Measurements from ENCODE around the gene STPG4.

STPG4 gene

DNA sequence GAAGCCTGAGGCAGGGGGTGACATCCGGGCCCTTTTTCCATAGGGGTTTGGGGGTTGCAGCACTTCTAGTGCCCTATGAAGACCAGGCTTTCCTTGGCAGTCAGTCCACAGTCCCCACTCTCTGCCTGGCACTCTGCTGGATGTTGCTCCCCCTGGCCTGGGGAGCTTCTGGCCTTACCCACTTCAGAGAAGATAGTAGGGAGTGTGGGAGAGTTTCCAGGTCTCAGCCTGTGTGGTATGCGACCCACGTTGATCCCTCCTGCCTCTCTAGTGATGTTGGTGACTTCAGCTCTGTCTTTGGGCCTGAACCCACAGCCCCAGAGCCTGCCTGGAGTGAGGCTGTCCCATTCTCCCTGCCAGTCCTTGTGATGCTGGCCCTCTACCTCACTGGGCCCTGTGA lies 105.6 kb downstream of the STPG4 start:
- TF ChIP-seq, protein P1, sequence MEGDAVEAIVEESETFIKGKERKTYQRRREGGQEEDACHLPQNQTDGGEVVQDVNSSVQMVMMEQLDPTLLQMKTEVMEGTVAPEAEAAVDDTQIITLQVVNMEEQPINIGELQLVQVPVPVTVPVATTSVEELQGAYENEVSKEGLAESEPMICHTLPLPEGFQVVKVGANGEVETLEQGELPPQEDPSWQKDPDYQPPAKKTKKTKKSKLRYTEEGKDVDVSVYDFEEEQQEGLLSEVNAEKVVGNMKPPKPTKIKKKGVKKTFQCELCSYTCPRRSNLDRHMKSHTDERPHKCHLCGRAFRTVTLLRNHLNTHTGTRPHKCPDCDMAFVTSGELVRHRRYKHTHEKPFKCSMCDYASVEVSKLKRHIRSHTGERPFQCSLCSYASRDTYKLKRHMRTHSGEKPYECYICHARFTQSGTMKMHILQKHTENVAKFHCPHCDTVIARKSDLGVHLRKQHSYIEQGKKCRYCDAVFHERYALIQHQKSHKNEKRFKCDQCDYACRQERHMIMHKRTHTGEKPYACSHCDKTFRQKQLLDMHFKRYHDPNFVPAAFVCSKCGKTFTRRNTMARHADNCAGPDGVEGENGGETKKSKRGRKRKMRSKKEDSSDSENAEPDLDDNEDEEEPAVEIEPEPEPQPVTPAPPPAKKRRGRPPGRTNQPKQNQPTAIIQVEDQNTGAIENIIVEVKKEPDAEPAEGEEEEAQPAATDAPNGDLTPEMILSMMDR (IDR thresholded peaks at IDR 0.05; ENCODE audit: extremely low read depth, missing control alignments), result no peak
- no peak for DNase-seq (ENCODE audit: low spot score)

DNA sequence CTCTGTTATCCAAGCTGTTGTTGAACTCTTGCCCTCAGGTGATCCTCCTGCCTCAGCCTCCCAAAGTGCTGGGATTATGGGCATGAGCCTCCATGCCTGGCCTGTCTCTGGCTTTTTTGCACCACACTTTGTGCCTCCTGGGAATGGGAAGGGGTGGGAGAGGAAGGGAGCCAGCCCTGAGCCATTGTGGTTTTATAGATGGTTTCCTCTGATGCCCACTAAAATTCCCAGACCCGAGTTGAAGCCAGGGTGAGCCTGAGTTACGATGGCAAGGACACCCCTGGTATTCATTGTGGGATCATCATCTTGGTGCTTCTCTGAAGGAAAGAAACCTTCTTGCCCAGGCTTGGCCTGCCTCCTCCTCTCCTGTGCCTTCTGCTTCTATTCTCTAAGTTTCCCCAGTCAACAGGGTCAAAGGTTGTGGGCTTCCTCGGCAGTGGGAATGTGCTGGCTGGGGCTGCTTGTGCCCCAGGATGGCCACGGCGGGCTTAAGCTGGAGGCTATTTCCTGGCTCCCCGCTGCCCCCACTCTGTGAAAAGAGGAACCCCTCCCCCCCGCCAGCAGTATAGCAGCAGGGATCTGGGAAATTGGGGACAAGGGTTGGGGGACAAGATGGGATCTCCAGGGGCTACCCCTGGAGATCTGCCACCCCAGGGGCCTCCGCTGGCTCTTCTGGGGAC lies 106.2 kb downstream of the STPG4 start:
- TF ChIP-seq, protein P1 (IDR thresholded peaks at IDR 0.05; ENCODE audit: extremely low read depth, missing control alignments), result no peak

DNA sequence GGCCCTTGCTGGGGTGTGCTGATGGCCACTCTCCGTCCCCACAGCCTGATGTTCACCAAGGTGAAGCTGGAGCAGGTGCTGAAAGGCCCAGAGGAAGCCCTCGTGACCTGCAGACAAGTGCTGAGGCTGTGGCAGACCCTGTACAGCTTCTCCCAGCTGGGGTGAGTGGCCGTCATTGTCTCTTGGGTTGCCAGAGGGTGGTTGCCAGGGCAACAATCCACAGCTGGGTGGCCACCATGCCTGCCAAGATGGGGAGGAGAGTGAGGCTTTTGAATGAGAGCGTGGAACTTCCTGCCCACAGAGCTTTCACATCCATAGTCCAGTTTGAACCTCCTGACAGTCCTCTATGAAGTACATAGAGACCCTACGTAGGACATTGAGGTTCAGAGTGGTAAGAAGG lies 108.8 kb downstream of the STPG4 start:
- TF ChIP-seq, protein P1 (IDR thresholded peaks at IDR 0.05; ENCODE audit: extremely low read depth, missing control alignments), result no peak
- no peak for DNase-seq (ENCODE audit: low spot score)

More for the DNA sequence above, 106.2 kb downstream of the STPG4 start:
- DNase-seq (ENCODE audit: low spot score), result no peak

DNA sequence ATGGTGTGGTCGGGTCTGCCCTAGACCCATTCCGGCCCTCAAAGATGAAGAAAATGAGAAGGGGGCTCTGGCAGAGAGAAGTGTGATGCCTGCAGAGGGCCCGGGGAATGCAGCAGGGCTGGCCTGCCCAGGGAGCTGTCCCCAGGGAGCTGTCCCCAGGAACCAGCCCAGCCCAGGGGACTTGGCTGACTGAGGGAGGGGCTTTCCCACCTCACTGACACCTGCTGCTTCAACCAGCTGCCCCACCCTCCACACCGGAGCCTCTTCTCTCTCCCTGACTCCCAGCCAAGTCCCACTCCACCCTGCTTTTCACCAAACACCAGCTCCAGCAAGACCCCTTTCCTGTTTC lies 111.2 kb downstream of the STPG4 start:
- DNase-seq (ENCODE audit: low spot score), result no peak
- TF ChIP-seq, protein P1 (IDR thresholded peaks at IDR 0.05; ENCODE audit: extremely low read depth, missing control alignments), result no peak

DNA sequence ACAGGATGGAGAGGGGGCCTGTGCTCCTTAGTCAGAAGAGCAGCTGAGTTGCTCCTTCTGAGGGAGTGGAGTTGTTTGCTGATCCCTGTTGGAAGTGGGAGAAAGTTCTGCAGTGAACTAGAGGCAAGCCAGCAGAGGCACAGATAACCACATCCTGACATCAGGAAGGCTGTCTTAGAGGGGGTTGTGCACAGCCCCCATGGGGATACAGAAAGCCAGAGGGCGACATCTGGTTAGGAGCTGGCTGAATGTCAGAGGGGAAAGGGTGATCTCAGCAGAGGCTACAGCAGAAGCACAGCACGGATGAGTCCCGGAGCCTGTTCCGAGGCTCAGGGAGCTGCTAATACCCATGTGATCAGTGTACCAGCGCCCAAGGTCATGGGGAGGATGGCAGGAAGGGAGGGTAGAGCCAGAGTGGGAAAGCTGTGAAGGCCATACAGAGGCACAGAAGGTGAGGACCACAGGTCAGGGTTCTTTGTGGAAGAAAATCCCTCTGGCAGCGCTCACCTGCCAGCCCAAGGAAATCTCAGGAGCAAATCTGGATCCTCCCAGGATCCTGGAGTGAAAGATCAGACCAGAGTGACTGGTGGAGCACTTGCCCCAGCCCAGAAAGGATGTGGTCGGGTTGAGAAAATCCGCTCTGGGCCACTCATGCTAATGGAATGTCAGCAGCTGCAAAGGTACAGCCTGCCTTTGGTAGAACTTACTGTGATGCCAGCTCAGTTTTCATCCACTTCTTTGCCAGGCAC lies 111.8 kb downstream of the STPG4 start:
- TF ChIP-seq, protein P1 (IDR thresholded peaks at IDR 0.05; ENCODE audit: extremely low read depth, missing control alignments), result no peak
- DNase-seq (ENCODE audit: low spot score), result no peak

DNA sequence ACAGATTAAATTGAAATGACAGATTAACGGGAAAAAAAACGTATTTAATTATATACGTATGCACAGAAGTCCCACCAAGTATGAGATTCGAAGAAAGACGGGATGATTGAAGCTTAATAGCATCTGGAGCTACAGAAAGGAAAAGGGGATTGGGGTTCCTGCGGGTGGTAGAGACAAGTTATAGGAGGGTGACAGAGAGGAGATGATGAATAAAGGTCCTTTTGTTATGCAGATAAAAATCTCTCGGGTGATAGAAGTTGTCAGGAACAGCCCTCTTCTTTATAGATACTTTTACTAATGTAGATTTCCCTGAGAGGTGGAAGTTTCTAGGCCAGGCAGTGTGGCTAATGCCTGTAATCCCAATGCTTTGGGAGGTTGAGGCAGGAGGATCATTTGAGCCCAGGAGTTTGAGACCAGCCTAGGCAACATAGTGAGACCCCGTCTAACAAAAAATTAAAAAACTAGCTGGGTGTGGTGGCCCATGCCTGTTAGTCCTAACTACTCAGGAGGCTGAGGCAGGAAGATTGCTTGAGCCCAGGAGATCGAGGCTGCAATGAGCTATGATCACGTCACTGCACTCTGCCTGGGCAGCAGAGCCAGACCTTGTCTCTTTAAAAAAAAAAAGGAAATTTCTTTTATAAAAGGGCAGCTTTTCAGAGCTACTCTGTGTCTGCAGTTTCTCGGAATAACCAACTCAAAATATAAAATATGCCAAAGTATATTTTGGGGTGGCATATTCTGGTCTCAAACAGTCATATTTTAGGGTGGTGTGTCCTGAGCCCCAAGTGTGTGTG lies 113.0 kb downstream of the STPG4 start:
- DNase-seq (ENCODE audit: low spot score), result no peak
- TF ChIP-seq, protein P1 (IDR thresholded peaks at IDR 0.05; ENCODE audit: extremely low read depth, missing control alignments), result no peak

DNA sequence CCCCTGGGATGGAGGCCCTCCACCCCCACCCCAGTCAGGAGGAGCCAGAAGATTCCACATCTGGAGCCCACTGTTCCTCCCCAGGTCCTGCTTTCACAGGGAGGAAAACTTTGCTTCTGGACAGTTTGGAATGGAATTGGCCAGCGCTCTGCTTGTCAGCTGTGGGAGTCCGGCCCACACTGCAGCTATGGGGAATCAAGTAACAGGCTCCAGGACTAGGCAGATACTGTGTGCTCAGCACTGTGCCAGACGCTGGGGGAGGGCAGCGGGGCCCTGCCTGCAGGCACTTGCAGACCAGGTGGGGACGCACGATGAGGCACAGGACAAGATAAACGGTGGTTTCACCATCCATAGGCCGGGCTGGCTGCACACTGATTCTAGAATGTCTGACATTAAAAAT lies 114.0 kb downstream of the STPG4 start:
- DNase-seq (ENCODE audit: low spot score), result no peak
- TF ChIP-seq, protein P1 (IDR thresholded peaks at IDR 0.05; ENCODE audit: extremely low read depth, missing control alignments), result no peak
